ENCODE data around the gene TRMU.
"Not testable (repeated sequence)": the region's sequence is repeated elsewhere in the genome, so short reads cannot be mapped to it uniquely, and the experiment has no call there.

Gene TRMU

DNA sequence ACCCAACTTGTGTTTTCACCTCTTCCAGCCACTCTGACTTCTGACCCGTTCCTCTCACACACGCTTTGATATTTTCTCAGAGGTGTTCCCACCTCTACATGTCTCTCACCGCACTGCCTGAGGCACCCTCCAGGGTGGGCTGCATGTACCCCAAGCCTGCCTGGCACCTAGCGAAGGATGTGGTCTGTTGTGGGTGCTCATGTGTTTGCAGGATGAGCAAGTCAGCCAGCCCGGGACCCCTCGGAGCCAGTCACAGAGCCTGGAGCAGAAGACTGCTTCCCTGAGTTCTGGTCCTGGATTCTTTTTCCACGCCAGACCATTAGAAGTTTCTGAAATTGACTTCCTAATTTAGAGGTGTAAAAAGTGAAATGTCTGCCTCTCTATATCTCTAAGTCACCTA, 35.0 kb upstream of the TRMU start:
- DNase-seq (ENCODE audit: low read depth) = no peak

- no peak for DNase-seq (ENCODE audit: low read depth)
These were observed 32.1 kb upstream of the TRMU start for GRCh38 chr22:46303347-46303965.

DNA sequence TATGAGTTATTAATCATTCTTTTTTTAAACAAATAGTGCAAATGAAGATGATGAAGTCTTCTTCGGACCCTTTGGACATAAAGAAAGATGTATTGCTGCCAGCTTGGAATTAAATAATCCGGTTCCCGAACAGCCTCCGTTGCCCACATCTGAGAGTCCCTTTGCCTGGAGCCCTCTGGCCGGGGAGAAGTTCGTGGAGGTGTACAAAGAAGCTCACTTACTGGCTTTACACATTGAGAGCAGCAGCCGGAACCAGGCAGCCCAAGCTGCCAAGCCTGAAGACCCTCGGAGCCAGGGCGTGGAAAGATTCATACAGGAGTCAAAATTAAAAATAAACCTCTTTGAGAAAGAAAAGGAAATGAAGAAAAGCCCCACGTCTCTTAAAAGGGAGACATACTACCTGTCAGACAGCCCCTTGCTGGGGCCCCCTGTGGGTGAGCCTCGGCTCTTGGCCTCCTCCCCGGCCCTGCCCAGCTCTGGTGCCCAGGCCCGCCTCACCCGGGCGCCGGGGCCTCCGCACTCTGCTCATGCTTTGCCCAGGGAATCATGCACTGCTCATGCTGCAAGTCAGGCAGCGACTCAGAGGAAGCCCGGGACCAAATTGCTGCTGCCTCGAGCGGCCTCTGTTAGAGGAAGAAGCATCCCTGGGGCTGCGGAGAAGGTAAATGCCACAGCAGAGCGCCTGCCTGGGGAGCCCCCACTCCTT, 27.1 kb upstream of the TRMU start:
- no peak for DNase-seq (ENCODE audit: low read depth)

- DNase-seq (ENCODE audit: low read depth) = no peak
These were observed 25.9 kb upstream of the TRMU start for GRCh38 chr22:46309526-46310085.

DNA sequence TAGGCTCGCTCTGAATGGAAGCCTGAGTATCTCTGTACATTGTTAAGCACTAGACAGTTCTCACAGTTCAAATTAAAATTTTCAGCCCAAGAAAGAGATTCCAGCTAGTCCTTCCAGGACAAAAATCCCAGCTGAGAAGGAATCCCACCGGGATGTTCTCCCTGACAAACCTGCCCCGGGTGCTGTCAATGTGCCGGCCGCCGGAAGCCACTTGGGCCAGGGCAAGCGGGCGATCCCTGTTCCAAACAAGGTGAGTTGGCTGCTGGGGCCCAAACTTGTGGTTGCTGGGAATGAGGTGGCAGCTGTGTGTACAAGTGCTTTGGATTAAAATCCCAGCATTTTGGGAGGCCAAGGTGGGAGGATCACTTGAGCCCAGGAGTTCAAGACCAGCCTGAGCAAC, 23.5 kb upstream of the TRMU start:
- no peak for DNase-seq (ENCODE audit: low read depth)

DNA sequence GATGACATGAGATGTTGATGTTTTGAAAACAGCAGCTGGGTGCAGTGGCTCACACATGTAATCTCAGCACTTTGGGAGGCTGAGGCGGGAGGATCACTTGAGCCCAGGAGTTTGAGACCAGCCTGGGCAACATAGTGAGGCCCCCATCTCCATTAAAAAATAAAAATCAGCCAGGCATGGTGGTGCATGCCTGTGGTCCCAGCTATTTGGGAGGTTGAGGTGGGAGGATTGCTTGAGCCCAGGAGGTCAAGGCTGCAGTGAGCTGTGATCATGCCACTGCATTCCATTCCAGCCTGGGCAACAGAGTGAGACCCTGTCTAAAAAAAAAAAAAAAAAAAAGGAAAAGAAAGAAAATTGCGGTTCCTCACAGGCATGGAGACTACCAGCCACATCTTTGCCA, 22.7 kb upstream of the TRMU start:
- not testable (repeated sequence) for DNase-seq (ENCODE audit: low read depth)

DNA sequence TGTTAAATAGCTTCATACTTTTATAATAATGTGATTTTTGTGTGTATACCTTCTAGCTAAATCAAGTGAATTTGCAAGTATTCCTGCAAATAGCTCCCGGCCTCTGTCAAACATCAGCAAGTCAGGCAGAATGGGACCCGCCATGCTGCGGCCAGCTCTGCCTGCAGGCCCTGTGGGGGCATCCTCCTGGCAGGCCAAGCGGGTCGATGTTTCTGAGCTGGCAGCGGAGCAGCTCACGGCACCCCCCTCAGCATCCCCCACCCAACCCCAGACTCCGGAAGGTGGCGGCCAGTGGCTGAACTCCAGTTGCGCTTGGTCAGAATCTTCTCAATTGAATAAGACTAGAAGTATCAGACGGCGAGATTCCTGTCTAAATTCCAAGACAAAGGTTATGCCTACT, 19.5 kb upstream of the TRMU start:
- DNase-seq (ENCODE audit: low read depth) = no peak

GRCh38 chr22:46317646-46318045, 17.9 kb upstream of the TRMU start:
- DNase-seq (ENCODE audit: low read depth) = no peak

DNA sequence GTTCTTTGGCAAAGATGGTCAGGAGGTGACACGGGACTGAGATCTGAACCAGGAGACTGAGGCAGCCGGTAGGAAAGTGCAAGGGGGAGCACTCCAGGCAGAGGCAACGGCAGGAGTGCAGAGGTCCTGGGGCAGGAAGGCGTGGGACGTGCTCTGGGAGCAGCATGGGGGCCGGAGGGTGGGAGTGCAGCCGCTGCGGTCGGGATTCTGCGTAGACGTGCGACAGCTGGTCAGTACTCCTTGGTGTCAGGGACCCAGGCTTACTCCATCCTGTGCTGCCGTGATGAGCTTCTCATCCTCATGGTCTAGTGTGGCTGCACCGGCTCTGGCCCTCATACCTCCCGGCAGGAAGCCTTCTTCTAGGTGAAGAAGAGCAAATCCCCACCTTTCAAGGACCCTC, 16.9 kb upstream of the TRMU start:
- DNase-seq (ENCODE audit: low read depth) = no peak

DNA sequence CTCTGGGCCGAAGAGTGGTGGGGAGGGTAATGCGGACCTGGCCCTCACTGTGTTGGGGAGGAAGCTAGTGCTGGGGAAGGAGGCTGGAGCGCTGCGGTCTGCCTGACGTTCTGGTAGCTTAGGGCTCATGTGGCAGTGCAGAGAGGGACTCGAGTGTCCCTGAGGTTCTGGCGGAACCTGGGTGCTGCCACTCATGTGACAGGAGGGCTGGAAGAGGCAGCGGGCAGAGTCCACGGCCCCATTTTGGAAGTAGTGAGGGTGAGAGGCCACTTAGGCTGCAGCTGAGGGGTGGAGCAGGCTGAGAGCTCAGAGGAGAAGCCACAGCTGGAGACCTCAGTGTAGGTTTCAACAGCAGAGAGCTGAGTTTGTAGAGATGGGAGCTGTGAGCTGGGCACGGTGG, 16.2 kb upstream of the TRMU start:
- DNase-seq (ENCODE audit: low read depth) = no peak

- no peak for DNase-seq (ENCODE audit: low read depth)
These were observed 15.3 kb upstream of the TRMU start for GRCh38 chr22:46320166-46320710.

DNA sequence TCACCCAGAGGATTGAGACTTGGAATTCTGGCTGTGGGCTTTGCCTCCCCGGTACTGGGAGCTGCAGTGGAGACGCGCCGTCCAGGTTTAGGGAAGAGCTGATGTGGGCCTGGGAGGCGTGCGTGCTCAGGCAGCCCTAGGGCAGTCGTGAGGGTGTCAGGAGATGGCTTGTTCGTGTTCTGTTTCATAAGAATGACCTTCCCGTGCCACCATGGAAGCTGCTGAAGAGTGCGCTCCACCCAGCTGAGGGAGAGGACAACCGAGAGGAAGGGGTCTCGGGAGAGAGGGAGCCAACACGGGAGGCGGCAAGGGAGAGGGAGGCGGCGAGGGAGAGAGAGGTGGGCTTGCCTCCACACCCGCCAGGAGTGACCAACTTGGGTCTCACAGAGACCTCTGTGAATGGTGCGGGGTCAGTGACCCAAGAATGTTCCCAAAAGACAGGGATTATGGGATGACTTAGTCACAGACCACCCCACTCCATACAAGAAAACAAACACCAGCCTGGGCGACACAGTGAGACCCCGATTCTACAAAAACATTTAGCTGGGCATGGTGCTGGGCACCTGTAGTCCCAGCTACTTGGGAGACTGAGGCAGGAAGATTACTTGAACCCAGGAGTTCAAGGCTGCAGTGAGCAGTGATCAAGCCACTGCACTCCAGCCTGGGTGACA, 14.7 kb upstream of the TRMU start:
- no peak for DNase-seq (ENCODE audit: low read depth)

DNA sequence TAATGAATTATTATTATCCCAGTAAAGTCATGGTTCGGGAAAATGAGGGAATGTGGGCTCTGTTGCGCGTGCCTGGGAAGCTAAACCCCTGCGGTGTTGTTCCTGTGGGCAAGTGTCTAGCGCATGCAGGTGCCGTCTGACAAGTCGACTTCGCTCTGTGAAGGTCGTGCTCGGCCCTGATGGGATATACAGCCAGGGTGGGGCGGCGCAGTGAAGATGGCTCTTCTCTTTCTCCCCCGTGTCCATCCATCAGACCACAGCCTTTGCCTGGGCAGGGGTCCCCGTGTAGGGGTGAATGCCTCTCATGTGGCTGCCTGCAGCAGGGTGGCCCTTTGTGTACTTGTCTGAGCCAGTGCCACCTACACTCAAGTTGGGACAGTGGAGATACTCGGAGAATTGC, 12.8 kb upstream of the TRMU start:
- DNase-seq (ENCODE audit: low read depth) = no peak

- no peak for DNase-seq (ENCODE audit: low read depth)
These were observed 12.4 kb upstream of the TRMU start for GRCh38 chr22:46323162-46323561.

DNA sequence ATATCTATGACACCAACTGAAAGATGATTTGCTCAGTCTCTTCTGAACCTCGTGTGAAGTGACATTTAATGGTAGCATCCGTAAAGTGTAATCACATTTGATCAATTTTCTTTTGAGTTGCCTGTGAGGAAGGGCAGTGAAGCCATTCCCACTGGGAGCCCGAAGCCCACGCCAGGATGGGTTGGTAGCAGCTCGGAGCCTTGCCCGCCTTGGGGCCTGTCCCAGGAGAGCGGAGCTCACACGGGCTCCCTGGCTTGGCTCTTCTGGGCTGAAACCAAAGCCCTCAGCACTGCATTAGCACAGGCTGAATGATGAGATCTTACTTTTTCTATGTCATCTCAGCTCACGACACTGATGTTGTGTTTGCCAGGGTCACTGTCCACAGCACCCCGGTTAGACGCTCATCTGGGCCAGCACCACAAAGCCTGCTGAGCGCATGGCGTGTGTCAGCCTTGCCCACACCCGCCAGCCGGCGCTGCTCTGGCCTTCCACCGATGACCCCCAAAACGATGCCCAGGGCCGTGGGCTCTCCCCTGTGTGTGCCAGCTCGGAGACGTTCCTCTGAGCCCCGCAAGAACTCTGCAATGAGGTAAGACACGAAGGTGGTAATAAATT, 9.3 kb upstream of the TRMU start:
- DNase-seq (ENCODE audit: low read depth) = no peak

GRCh38 chr22:46327691-46328465, 7.6 kb upstream of the TRMU start:
- DNase-seq (ENCODE audit: low read depth) = no peak

DNA sequence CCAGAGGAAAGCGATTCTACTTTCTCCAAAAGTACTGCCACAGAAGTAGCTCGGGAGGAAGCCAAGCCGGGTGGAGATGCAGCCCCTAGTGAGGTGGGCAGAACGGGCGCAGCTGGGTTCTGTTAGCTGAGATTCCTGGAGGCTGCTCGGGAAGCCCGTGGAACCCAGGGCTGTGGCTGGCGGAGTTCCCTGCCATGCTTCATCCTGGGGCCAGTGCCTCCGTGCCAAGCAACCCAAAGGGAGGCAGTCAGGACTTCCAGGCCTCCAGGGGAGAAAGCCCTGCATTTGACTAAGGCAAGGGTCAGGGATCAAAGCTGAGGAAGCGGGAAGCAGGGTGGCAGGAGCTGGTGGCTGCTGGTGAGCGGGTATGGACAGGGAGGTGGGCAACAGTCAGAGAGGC, 6.7 kb upstream of the TRMU start:
- no peak for DNase-seq (ENCODE audit: low read depth)

GRCh38 chr22:46329616-46330015, 5.9 kb upstream of the TRMU start:
- no peak for DNase-seq (ENCODE audit: low read depth)

GRCh38 chr22:46330426-46330825, 5.1 kb upstream of the TRMU start:
- DNase-seq (ENCODE audit: low read depth) = no peak

DNA sequence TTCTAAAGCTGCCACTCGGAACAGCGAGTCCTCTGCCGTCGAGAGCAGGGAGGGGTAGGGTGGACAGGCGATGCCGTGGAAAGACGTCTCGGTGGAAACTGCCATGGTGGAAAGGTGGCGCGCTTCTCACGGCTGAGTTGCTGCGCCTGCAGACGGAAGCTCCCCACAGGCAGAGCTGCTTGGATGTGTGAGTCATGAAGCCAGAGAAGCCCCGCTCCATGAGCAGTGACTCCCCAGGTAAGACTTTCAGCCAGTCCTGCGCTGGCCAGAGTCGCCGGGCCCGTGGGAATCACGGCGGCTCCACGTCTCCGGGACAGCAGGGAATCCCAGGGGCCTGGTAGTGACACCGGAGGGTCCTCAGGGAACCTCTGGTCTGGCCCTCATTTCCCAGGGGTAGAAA, 4.0 kb upstream of the TRMU start:
- DNase-seq (ENCODE audit: low read depth) = no peak
